NCI-H2196 (cell line): Measurements from ENCODE around the gene NEMP1.
A peak's percentile ranks its signal among the peaks of the same experiment; 100 is the strongest.

Source experiments
- DNase-seq: peaks from one replicate; lab custom pipeline; 2025; ENCODE audit not compliant: unreplicated experiment; lab: John Stamatoyannopoulos, UW

The NEMP1 gene

GRCh38 chr12:57107456-57108155 is 29.0 kb upstream of the NEMP1 start:
- no peak for DNase-seq

GRCh38 chr12:57106021-57106708 is 27.6 kb upstream of the NEMP1 start:
- DNase-seq, result no peak

- DNase-seq, result no peak
Observed at GRCh38 chr12:57105011-57105753, 26.6 kb upstream of the NEMP1 start.

- no peak for DNase-seq
Observed at GRCh38 chr12:57104292-57104910, 25.8 kb upstream of the NEMP1 start.

- DNase-seq, result no peak
Observed at GRCh38 chr12:57103856-57104255, 25.3 kb upstream of the NEMP1 start.

- no peak for DNase-seq
Observed at GRCh38 chr12:57101892-57102695, 23.5 kb upstream of the NEMP1 start.

- DNase-seq, result no peak
Observed at GRCh38 chr12:57099766-57100165, 21.2 kb upstream of the NEMP1 start.

- no peak for DNase-seq
Observed at GRCh38 chr12:57099047-57099714, 20.6 kb upstream of the NEMP1 start.

- DNase-seq, result no peak
Observed at GRCh38 chr12:57098546-57098945, 20.0 kb upstream of the NEMP1 start.

- no peak for DNase-seq
Observed at GRCh38 chr12:57097554-57097835, 18.9 kb upstream of the NEMP1 start.

- DNase-seq, result no peak
Observed at GRCh38 chr12:57096748-57097553, 18.4 kb upstream of the NEMP1 start.

GRCh38 chr12:57096099-57096572 is 17.5 kb upstream of the NEMP1 start:
- DNase-seq, result peak; percentile 63

- no peak for DNase-seq
Observed at GRCh38 chr12:57095440-57095839, 16.8 kb upstream of the NEMP1 start.

GRCh38 chr12:57094208-57095160 is 15.9 kb upstream of the NEMP1 start:
- DNase-seq, result no peak

GRCh38 chr12:57093415-57094207 is 15.0 kb upstream of the NEMP1 start:
- DNase-seq, result no peak

GRCh38 chr12:57092876-57093414 is 14.4 kb upstream of the NEMP1 start:
- DNase-seq, result no peak

- DNase-seq, result no peak
Observed at GRCh38 chr12:57092529-57092862, 13.9 kb upstream of the NEMP1 start.
